ENCODE data around the gene PTPRM. TPM values are rescaled to one million over a fixed set of nuclear protein-coding genes. Genes with fewer than 3 reads are reported as not detected.

The PTPRM gene
- total and polyA plus RNA-seq, 4 donors = 61.1 to 146 (median 87.5) TPM

- Histone ChIP-seq H3K4me3 (no peak overlapping the region), H3K4me1 (ENCODE audit: control insufficient read depth in 5 of 5, insufficient read depth in 5 of 5, low read length in 5 of 5) (peaks cover 0 to 33% (median 18%) of the 10 kb centered on the region in 5 donors), H3K36me3 (ENCODE audit: control insufficient read depth in 4 of 4, insufficient read depth in 4 of 4, low read length in 4 of 4) (no peaks in the 10 kb centered on the region), H3K27me3 (ENCODE audit: control insufficient read depth in 3 of 3, insufficient read depth in 3 of 3, low read length in 2 of 3) (no peaks in the 10 kb centered on the region), H3K9ac (ENCODE audit: insufficient read depth in 1 of 2, low read length in 2 of 2) (no peak overlapping the region), H3K9me3 (ENCODE audit: control insufficient read depth in 4 of 4, insufficient read depth in 3 of 4, low read length in 3 of 4) (no peaks in the 10 kb centered on the region), H3K27ac (ENCODE audit: low read depth in 1 of 2, low read length in 1 of 2) (peak overlapping the region in 1 of 2 donors; percentile 21)
- no peak for TF ChIP-seq CTCF (IDR thresholded peaks at IDR 0.05; ENCODE audit: control extremely low read depth, extremely low read depth)
- DNase-seq = peak in 2 of 3 donors; percentile 88 to 92
- no peak for ATAC-seq (ENCODE audit: insufficient read depth, low FRiP score)
- WGBS, 2 donors = 58 to 61% methylated on average over 2 of the region's 2 CpGs
These were observed 160.4 kb downstream of the PTPRM start for GRCh38 chr18:7727361-7728076.

- H3K4me1 ChIP-seq (ENCODE audit: control insufficient read depth in 5 of 5, insufficient read depth in 5 of 5, low read length in 5 of 5) = peaks cover 0 to 33% (median 15%) of the 10 kb centered on the region in 5 donors
- peaks cover 0 to 2% (median 0%) of the 10 kb centered on the region in 4 donors for H3K9me3 ChIP-seq (ENCODE audit: control insufficient read depth in 4 of 4, insufficient read depth in 3 of 4, low read length in 3 of 4)
- H3K27ac ChIP-seq (ENCODE audit: low read depth in 1 of 2, low read length in 1 of 2) = no peak overlapping the region
- no peaks in the 10 kb centered on the region for H3K27me3 ChIP-seq (ENCODE audit: control insufficient read depth in 3 of 3, insufficient read depth in 3 of 3, low read length in 2 of 3)
- TF ChIP-seq CTCF (IDR thresholded peaks at IDR 0.05; ENCODE audit: control extremely low read depth, extremely low read depth) = no peak
- DNase-seq (no peak), ATAC-seq (ENCODE audit: insufficient read depth, low FRiP score) (no peak)
- no peak overlapping the region for H3K4me3 ChIP-seq
- H3K36me3 ChIP-seq (ENCODE audit: control insufficient read depth in 4 of 4, insufficient read depth in 4 of 4, low read length in 4 of 4) = no peaks in the 10 kb centered on the region
- no peak overlapping the region for H3K9ac ChIP-seq (ENCODE audit: insufficient read depth in 1 of 2, low read length in 2 of 2)
- 91 to 98% methylated on average over 4 of the region's 4 CpGs for WGBS, 2 donors
These were observed 161.2 kb downstream of the PTPRM start for GRCh38 chr18:7728297-7728696.

GRCh38 chr18:7729868-7730267, 162.8 kb downstream of the PTPRM start:
- no peak overlapping the region for H3K9ac ChIP-seq (ENCODE audit: insufficient read depth in 1 of 2, low read length in 2 of 2)
- H3K27ac ChIP-seq (ENCODE audit: low read depth in 1 of 2, low read length in 1 of 2) = no peak overlapping the region
- no peaks in the 10 kb centered on the region for H3K36me3 ChIP-seq (ENCODE audit: control insufficient read depth in 4 of 4, insufficient read depth in 4 of 4, low read length in 4 of 4)
- TF ChIP-seq CTCF (IDR thresholded peaks at IDR 0.05; ENCODE audit: control extremely low read depth, extremely low read depth) = no peak
- ATAC-seq (ENCODE audit: insufficient read depth, low FRiP score) (no peak), DNase-seq (peak in 2 of 3 donors; percentile 47 to 69)
- H3K27me3 ChIP-seq (ENCODE audit: control insufficient read depth in 3 of 3, insufficient read depth in 3 of 3, low read length in 2 of 3) = no peaks in the 10 kb centered on the region
- peaks cover 0 to 28% (median 18%) of the 10 kb centered on the region in 5 donors for H3K4me1 ChIP-seq (ENCODE audit: control insufficient read depth in 5 of 5, insufficient read depth in 5 of 5, low read length in 5 of 5)
- no peak overlapping the region for H3K4me3 ChIP-seq
- 72 to 81% methylated on average over 3 of the region's 3 CpGs for WGBS, 2 donors
- peaks cover 0 to 2% (median 0%) of the 10 kb centered on the region in 4 donors for H3K9me3 ChIP-seq (ENCODE audit: control insufficient read depth in 4 of 4, insufficient read depth in 3 of 4, low read length in 3 of 4)

Data from lung (tissue), 12 donors.